ACC112 (cell line): ENCODE measurements around the gene DHRS4L2.
A peak's percentile ranks its signal among the peaks of the same experiment; 100 is the strongest.
"Not testable (repeated sequence)": the region's sequence is repeated elsewhere in the genome, so short reads cannot be mapped to it uniquely, and the experiment has no call there.

Experiments used
- H2AFZ ChIP-seq: fragments of 200-600 bp; sonication (generic); one replicate; pipeline ENCODE4 v1.6.0; 2017; ENCODE audit warnings: antibody characterized with exemption, low read length; ENCODE audit not compliant: unreplicated experiment
- H3K27ac ChIP-seq: fragments of 200-600 bp; sonication (generic); 2 replicates; pipeline ENCODE4 v1.5.1; 2014; ENCODE audit warnings: low read depth, mild to moderate bottlenecking, antibody characterized with exemption, low read length, moderate library complexity
- H3K27me3 ChIP-seq: fragments of 200-600 bp; sonication (generic); 2 replicates; pipeline ENCODE4 v1.6.1; 2014; ENCODE audit warnings: mild to moderate bottlenecking, antibody characterized with exemption, low read length, moderate library complexity, mixed read lengths; ENCODE audit not compliant: insufficient read depth
- H3K36me3 ChIP-seq: fragments of 200-600 bp; sonication (generic); 2 replicates; pipeline ENCODE4 v1.6.1; 2016; ENCODE audit warnings: mild to moderate bottlenecking, antibody characterized with exemption, low read length, moderate library complexity, mixed read lengths; ENCODE audit not compliant: insufficient read depth
- H3K4me1 ChIP-seq: fragments of 200-600 bp; sonication (generic); one replicate; pipeline ENCODE4 v1.6.1; 2016; ENCODE audit warnings: low read length, mixed read lengths; ENCODE audit not compliant: insufficient read depth, unreplicated experiment, control insufficient read depth
- H3K4me3 ChIP-seq: fragments of 200-600 bp; sonication (generic); 2 replicates; pipeline ENCODE4 v1.5.1; 2014; ENCODE audit warnings: mild to moderate bottlenecking, low read depth, low read length
- H3K79me2 ChIP-seq: fragments of 200-600 bp; sonication (generic); one replicate; pipeline ENCODE4 v1.6.0; 2016; ENCODE audit warnings: low read length; ENCODE audit not compliant: control insufficient read depth, unreplicated experiment, insufficient read depth

Gene DHRS4L2

GRCh38 chr14:24042746-24043145, 54.0 kb downstream of the DHRS4L2 start:
- Histone ChIP-seq H2AFZ (no peak overlapping the region), H3K4me3 (no peak overlapping the region), H3K27ac (no peak overlapping the region), H3K4me1 (no peaks in the 10 kb centered on the region), H3K79me2 (no peaks in the 10 kb centered on the region), H3K27me3 (peaks cover 26% of the 10 kb centered on the region), H3K36me3 (no peaks in the 10 kb centered on the region)

GRCh38 chr14:24049002-24049401, 60.3 kb downstream of the DHRS4L2 start:
- not testable (repeated sequence) for H2AFZ ChIP-seq, H3K4me1 ChIP-seq, H3K4me3 ChIP-seq, H3K79me2 ChIP-seq, H3K36me3 ChIP-seq, H3K27ac ChIP-seq
- peaks cover 76% of the 10 kb centered on the region for H3K27me3 ChIP-seq

GRCh38 chr14:24050753-24051152, 62.0 kb downstream of the DHRS4L2 start:
- H3K27ac ChIP-seq, H3K4me3 ChIP-seq, H2AFZ ChIP-seq, H3K36me3 ChIP-seq, H3K79me2 ChIP-seq, H3K4me1 ChIP-seq: not testable (repeated sequence)
- H3K27me3 ChIP-seq, result peaks cover 83% of the 10 kb centered on the region

GRCh38 chr14:24051176-24051788, 62.6 kb downstream of the DHRS4L2 start:
- Histone ChIP-seq H3K79me2 (no peaks in the 10 kb centered on the region), H3K4me3 (peak overlapping the region; percentile 83), H3K4me1 (peaks cover 8% of the 10 kb centered on the region), H2AFZ (peak overlapping the region; percentile 92), H3K27me3 (peaks cover 85% of the 10 kb centered on the region), H3K36me3 (no peaks in the 10 kb centered on the region), H3K27ac (no peak overlapping the region)

GRCh38 chr14:24051789-24052655, 63.3 kb downstream of the DHRS4L2 start, which contains the start of gene CARMIL3:
Gene CARMIL3 (plus strand): TSS chr14:24052009. CDS start chr14:24052154, 145 bp downstream.
- no peak within 1 kb of the TSS for H3K27ac ChIP-seq
- peak within 1 kb of the TSS; percentile 92 for H2AFZ ChIP-seq
- peaks cover 8% of the 10 kb centered on the region for H3K4me1 ChIP-seq
- H3K36me3 ChIP-seq, result no peaks in the 10 kb centered on the region
- no peaks in the 10 kb centered on the region for H3K79me2 ChIP-seq
- H3K27me3 ChIP-seq, result peaks cover 78% of the 10 kb centered on the region
- H3K4me3 ChIP-seq, result peak within 1 kb of the TSS; percentile 83

- H3K4me1 ChIP-seq, result peaks cover 8% of the 10 kb centered on the region
- no peaks in the 10 kb centered on the region for H3K79me2 ChIP-seq
- H3K27ac ChIP-seq, result no peak overlapping the region
- H3K36me3 ChIP-seq, result no peaks in the 10 kb centered on the region
- H3K4me3 ChIP-seq, result peak overlapping the region; percentile 83
- no peak overlapping the region for H2AFZ ChIP-seq
- peaks cover 71% of the 10 kb centered on the region for H3K27me3 ChIP-seq
Measured at GRCh38 chr14:24052656-24053547, 64.2 kb downstream of the DHRS4L2 start.

GRCh38 chr14:24053548-24054323, 65.0 kb downstream of the DHRS4L2 start:
- Histone ChIP-seq H3K36me3 (no peaks in the 10 kb centered on the region), H3K4me3 (no peak overlapping the region), H3K27me3 (peaks cover 64% of the 10 kb centered on the region), H3K79me2 (no peaks in the 10 kb centered on the region), H2AFZ (no peak overlapping the region), H3K27ac (no peak overlapping the region), H3K4me1 (peaks cover 8% of the 10 kb centered on the region)

GRCh38 chr14:24054324-24054641, 65.6 kb downstream of the DHRS4L2 start:
- H3K27me3 ChIP-seq, result peaks cover 62% of the 10 kb centered on the region
- no peaks in the 10 kb centered on the region for H3K36me3 ChIP-seq
- peaks cover 8% of the 10 kb centered on the region for H3K4me1 ChIP-seq
- no peak overlapping the region for H3K27ac ChIP-seq
- no peak overlapping the region for H2AFZ ChIP-seq
- H3K79me2 ChIP-seq, result no peaks in the 10 kb centered on the region
- no peak overlapping the region for H3K4me3 ChIP-seq

GRCh38 chr14:24054646-24055045, 65.9 kb downstream of the DHRS4L2 start:
- Histone ChIP-seq H3K4me3 (no peak overlapping the region), H3K27ac (no peak overlapping the region), H3K4me1 (peaks cover 8% of the 10 kb centered on the region), H3K36me3 (no peaks in the 10 kb centered on the region), H3K79me2 (no peaks in the 10 kb centered on the region), H2AFZ (no peak overlapping the region), H3K27me3 (peaks cover 62% of the 10 kb centered on the region)
